Spleen (tissue), 13 donors: Measurements from ENCODE around the gene LSM7. TPM values are rescaled to one million over a fixed set of nuclear protein-coding genes. Genes with fewer than 3 reads are reported as not detected.
A peak's percentile ranks its signal among the peaks of the same experiment; 100 is the strongest.

Source experiments
- DNase-seq: peaks from one replicate; pipeline ENCODE4 v3.0.0-alpha.2; 2020
- H3K27ac ChIP-seq, 8 donors: fragments of 200-600 bp; sonication (generic) in 7 of 8; 1 replicate in 4 of 8; 2 replicates in 4 of 8; pipeline versions ENCODE4 v1.5.0 to v1.8.0; 2016 to 2021; ENCODE audit warnings: inconsistent platforms in 4 of 8, mild to moderate bottlenecking in 4 of 8, moderate library complexity in 1 of 8
- H3K27me3 ChIP-seq, 7 donors: fragments of 200-600 bp; sonication (generic) in 6 of 7; replicated peaks in 1 of 7; 1 replicate in 4 of 7; 2 replicates in 3 of 7; pipeline versions ENCODE4 v1.5.0 to v1.8.0; 2016 to 2021; ENCODE audit warnings: inconsistent platforms in 3 of 7, mild to moderate bottlenecking in 1 of 7
- H3K36me3 ChIP-seq, 6 donors: fragments of 200-600 bp; sonication (generic) in 5 of 6; 1 replicate in 4 of 6; 2 replicates in 2 of 6; pipeline versions ENCODE4 v1.5.0 to v1.8.0; 2016 to 2021; ENCODE audit warnings: inconsistent platforms in 2 of 6
- H3K4me1 ChIP-seq, 6 donors: fragments of 200-600 bp; sonication (generic) in 5 of 6; 1 replicate in 3 of 6; 2 replicates in 3 of 6; pipeline versions ENCODE4 v1.5.0 to v1.8.0; 2016 to 2021; ENCODE audit warnings: inconsistent platforms in 3 of 6
- H3K4me3 ChIP-seq, 8 donors: fragments of 200-600 bp; sonication (generic) in 7 of 8; 1 replicate in 4 of 8; 2 replicates in 4 of 8; pipeline versions ENCODE4 v1.5.0 to v1.8.0; 2016 to 2021; ENCODE audit warnings: inconsistent platforms in 4 of 8, mild to moderate bottlenecking in 4 of 8, moderate library complexity in 2 of 8
- H3K9me3 ChIP-seq, 8 donors: fragments of 200-600 bp; sonication (generic) in 7 of 8; 1 replicate in 4 of 8; 2 replicates in 4 of 8; pipeline versions ENCODE4 v1.5.0 to v1.8.0; 2016 to 2021; ENCODE audit warnings: inconsistent platforms in 4 of 8
- POLR2A ChIP-seq, 3 donors: fragments of 450-650 bp; IDR thresholded peaks; one replicate each; pipeline ENCODE4 v1.5.1; 2017; ENCODE audit warnings: antibody characterized with exemption in 3 of 3, mild to moderate bottlenecking in 1 of 3
- POLR2AphosphoS5 ChIP-seq, 3 donors: sonication (generic); formaldehyde crosslinking; IDR thresholded peaks; one replicate each; pipeline ENCODE4 v1.5.1; 2017; ENCODE audit warnings: antibody characterized with exemption in 3 of 3
- WGBS, 5 donors: extraction: QIAGEN DNeasy Blood & Tissue Kit in 3 of 5; methylation state at CpG; one replicate each; pipeline versions ENCODE4 v1.1.5 to v1.1.7; 2013 to 2018; 5-methylcytosine and 5-hydroxymethylcytosine counted together
- intact Hi-C: fragments of 100-400 bp; cut with DNase I; formaldehyde crosslinking; loops from one replicate; pipeline ENCODE4 v1.15.0; 2023; ENCODE audit warnings: low total_unique reads
- long read RNA-seq, 2 donors: transcript quantifications; one replicate each; lab custom pipeline, GENCODE V29; 2026
- polyA plus RNA-seq, 3 donors: library from polyadenylated mRNA; stranded (reverse); fragments of 200-250 nt; gene quantifications; one replicate each; pipeline ENCODE4 v1.2.1, GENCODE V29; 2013
- total RNA-seq, 7 donors: library from RNA; depleted of rRNA in 3 of 7; stranded (reverse); fragments of >200 nt in 3 of 7; fragmentation: NEBNext Ultra II Directional in 4 of 7; extraction: Animal tissue kit (Norgen Biotek cat#: 25700) in 4 of 7; gene quantifications; one replicate each; pipeline versions ENCODE4 v1.1.0 to v1.2.1, GENCODE V29; 2016 to 2021
- TF ChIP-seq, protein P1 (sequence below), 11 experiments: fragments of 200-600 bp in 7 of 11; fragments of 450-650 bp in 4 of 11; sonication (generic) in 4 of 11; IDR thresholded peaks in 8 of 11; conservative IDR thresholded peaks in 3 of 11; 1 replicate in 7 of 11; 2 replicates in 4 of 11; pipeline versions ENCODE4 v1.4.0 to v1.8.0; 2016 to 2021; ENCODE audit warnings: antibody characterized with exemption in 11 of 11, inconsistent platforms in 4 of 11, mild to moderate bottlenecking in 1 of 11
- donor health status: healthy with polysubstance abuse.
- donor health status: DM: no; HTN: no; CAD: no; lungs with moderate emphysema.
- donor health status: DM: no; HTN: no; CAD: no.
- donor health status: Bipolar disorder and iron deficiency.
- donor health status: healthy.
- donor health status: DM: no; HTN: no; CAD: no.
- donor health status: DM: yes; HTN: yes; CAD: no.

Gene LSM7
- total RNA-seq (100 to 1,000 TPM in 3 of 7 donors, 10 to 100 TPM in 4; 60.7 to 131 (median 82.8) TPM), polyA plus RNA-seq (100 to 1,000 TPM; 435 to 524 (median 459) TPM)
- long read RNA-seq, donor 1, transcript LSM7-201 (4 exons, 529 nt): major isoform, 53 of 90 reads
- long read RNA-seq, donor 1, transcript LSM7-203 (4 exons, 512 nt): minor isoform, 9 of 90 reads
- long read RNA-seq, donor 1, transcript LSM7-204 (3 exons, 575 nt): minor isoform, 11 of 90 reads
- long read RNA-seq, donor 1, transcript LSM7-206 (2 exons, 710 nt): minor isoform, 9 of 90 reads
- long read RNA-seq, donor 1, partial matches to known transcripts: 8 of 90 reads
- long read RNA-seq, donor 1, other reads (novel, unspliced or antisense): 0 of 90 reads
- long read RNA-seq, donor 2, transcript LSM7-203 (4 exons, 512 nt): minor isoform, 11 of 53 reads
- long read RNA-seq, donor 2, transcript LSM7-204 (3 exons, 575 nt): minor isoform, 5 of 53 reads
- long read RNA-seq, donor 2, transcript LSM7-201 (4 exons, 529 nt): major isoform, 34 of 53 reads
- long read RNA-seq, donor 2, partial matches to known transcripts: 0 of 53 reads
- long read RNA-seq, donor 2, other reads (novel, unspliced or antisense): 0 of 53 reads

DNA sequence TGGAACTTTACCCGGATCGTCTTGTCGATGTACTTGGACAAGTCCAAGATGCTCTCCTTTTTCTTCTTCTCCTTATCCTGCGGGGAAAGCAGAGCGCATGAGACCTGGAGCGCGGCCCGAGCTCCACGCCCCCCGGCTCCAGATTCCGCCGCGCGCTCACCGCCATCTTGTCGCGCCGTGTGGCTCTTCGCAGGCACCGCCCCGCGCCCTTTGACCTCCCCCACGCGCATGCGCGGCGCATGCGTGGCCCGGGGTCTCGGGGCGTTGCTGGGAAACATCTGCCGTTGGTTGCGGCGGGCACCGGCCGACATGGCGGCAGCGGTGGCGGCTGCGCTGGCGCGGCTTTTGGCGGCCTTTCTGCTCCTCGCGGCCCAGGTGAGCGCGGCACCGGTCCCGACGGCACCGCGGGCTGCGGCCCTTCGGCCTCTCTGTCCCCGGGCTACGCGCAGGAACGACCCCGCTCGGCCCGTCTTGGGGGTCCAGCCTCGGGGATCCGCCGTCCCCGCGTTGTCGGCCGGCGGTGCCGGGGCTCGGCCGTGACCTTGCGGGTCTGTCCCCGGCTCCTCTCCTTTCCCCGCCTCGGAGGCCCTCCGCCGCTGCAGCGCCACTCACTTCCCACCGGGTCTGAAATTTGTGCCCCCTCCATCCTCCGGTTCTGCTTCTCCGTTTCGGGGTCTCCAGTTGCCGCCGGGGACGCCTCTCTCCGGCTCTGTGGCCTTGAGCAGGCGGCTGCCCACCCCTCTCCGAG is at the start of gene LSM7, which contains the start of gene SPPL2B:
Gene LSM7 (minus strand): TSS at position 186 of the 748 bp plus-strand sequence. CDS start 20 bp downstream, at position 166.
Gene SPPL2B (plus strand): TSS at position 284 of the 748 bp plus-strand sequence. CDS start 26 bp downstream, at position 310.
- TF ChIP-seq, protein P1, sequence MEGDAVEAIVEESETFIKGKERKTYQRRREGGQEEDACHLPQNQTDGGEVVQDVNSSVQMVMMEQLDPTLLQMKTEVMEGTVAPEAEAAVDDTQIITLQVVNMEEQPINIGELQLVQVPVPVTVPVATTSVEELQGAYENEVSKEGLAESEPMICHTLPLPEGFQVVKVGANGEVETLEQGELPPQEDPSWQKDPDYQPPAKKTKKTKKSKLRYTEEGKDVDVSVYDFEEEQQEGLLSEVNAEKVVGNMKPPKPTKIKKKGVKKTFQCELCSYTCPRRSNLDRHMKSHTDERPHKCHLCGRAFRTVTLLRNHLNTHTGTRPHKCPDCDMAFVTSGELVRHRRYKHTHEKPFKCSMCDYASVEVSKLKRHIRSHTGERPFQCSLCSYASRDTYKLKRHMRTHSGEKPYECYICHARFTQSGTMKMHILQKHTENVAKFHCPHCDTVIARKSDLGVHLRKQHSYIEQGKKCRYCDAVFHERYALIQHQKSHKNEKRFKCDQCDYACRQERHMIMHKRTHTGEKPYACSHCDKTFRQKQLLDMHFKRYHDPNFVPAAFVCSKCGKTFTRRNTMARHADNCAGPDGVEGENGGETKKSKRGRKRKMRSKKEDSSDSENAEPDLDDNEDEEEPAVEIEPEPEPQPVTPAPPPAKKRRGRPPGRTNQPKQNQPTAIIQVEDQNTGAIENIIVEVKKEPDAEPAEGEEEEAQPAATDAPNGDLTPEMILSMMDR (IDR thresholded peaks at IDR 0.05 in 8 of 11, conservative IDR thresholded peaks at IDR 0.05 in 3 of 11): peak in 3 of 11 experiments; percentile 12 to 16 (median 14)
- TF ChIP-seq POLR2A (IDR thresholded peaks at IDR 0.05) (peak in 2 of 3 donors; percentile 74 to 88), POLR2AphosphoS5 (IDR thresholded peaks at IDR 0.05) (peak; percentile 96 to 98 (median 96))
- intact Hi-C loops: no loop called here
- WGBS, 5 donors: 0 to 1% (median 1%) methylated on average over 58 to 89 of the region's 89 CpGs

DNA sequence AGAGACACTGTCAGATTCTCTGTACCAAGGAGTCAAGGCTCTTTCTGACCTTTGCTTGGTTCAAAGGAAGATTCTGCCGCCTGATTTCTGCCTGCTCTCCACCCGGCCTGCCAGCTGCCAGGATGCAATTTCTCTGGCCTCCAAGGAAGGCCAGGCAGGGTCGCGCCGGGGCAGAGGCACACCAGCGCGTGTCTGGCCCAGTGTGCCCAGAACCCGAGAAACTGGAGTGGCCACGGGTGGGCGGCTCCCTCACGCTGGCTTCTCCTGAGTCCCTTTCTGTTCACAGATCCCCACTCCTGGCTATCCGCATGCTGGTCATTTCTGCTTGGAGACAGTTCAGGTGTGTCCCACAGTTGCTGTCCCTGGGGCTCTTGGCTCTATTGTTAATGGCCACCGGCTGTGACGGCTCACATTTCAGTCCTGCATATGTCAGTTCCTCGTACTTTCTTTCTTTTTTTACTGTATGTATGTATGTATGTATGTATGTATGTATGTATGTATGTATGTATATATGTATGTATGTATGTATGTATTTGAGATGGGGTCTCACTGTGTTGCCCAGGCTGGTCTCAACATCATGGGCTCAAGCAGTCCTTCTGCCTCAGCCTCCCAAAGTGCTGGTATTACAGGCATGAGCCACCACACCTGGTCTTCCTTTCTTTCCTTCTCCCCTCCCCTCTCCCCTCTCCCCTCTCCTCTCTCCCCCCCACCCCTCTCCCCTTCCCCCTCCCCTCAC is 48.6 kb upstream of the LSM7 start:
- 74 to 84% (median 78%) methylated on average over 8 to 15 of the region's 15 CpGs for WGBS, 5 donors
- H3K27ac ChIP-seq: no peak overlapping the region
- DNase-seq: no peak
- no peak overlapping the region for H3K4me3 ChIP-seq
- H3K9me3 ChIP-seq: peaks cover 0 to 30% (median 20%) of the 10 kb centered on the region in 8 donors
- H3K36me3 ChIP-seq: no peaks in the 10 kb centered on the region
- no peaks in the 10 kb centered on the region for H3K4me1 ChIP-seq
- H3K27me3 ChIP-seq: peaks cover 0 to 5% (median 0%) of the 10 kb centered on the region in 7 donors
- TF ChIP-seq POLR2AphosphoS5 (IDR thresholded peaks at IDR 0.05): no peak
- TF ChIP-seq, protein P1 (IDR thresholded peaks at IDR 0.05 in 8 of 11, conservative IDR thresholded peaks at IDR 0.05 in 3 of 11): no peak
- TF ChIP-seq POLR2A (IDR thresholded peaks at IDR 0.05): no peak
- intact Hi-C loops: no loop called here

More for the DNA sequence above, at the start of gene LSM7, which contains the start of gene SPPL2B:
- Histone ChIP-seq H3K4me3 (peak within 1 kb of the TSS; percentile 66 to 99 (median 94)), H3K27ac (peak within 1 kb of the TSS; percentile 51 to 89 (median 82)), H3K36me3 (peaks cover 0 to 35% (median 14%) of the 10 kb centered on the region in 6 donors), H3K9me3 (no peaks in the 10 kb centered on the region), H3K27me3 (no peaks in the 10 kb centered on the region), H3K4me1 (peaks cover 32 to 93% (median 85%) of the 10 kb centered on the region in 6 donors)
- DNase-seq: peak; percentile 97

DNA sequence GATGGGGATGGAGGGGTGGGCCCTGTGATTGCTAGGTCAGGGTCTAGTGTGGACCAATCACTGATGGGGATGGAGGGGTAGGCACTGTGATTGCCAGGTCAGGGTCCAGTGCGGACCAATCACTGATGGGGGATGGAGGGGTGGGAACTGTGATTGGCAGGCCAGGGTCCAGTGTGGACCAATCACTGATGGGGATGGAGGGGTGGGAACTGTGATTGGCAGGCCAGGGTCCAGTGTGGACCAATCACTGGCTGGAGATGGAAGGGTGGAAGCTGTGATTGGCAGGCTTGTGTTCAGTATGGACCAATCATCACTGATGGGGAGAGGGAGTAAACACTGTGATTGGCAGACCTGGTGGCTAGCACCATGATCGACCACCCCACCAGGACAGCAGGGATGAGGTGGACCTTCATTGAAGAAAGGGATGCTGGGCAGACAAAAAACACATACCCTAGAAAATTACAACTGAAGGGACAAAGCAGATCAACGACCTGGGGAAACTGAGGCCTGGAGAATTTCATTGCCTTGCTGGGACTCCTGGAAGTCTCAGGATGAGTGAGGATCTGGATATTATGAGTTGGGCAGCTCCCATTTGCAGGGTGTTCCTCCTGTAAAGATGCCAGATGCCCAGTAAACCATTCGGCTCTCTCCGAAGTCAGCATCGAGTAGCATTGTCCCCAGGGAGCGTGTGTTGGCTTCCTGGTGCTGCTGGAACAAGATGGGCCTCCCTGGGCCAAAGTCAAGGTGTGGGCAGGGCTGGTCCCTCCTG is 47.2 kb upstream of the LSM7 start:
- intact Hi-C loops: no loop called here
- 78 to 90% (median 86%) methylated on average over 7 of the region's 7 CpGs for WGBS, 5 donors
- no peak for DNase-seq
- Histone ChIP-seq H3K36me3 (no peaks in the 10 kb centered on the region), H3K4me1 (no peaks in the 10 kb centered on the region), H3K27ac (no peak overlapping the region), H3K27me3 (peaks cover 0 to 19% (median 0%) of the 10 kb centered on the region in 7 donors), H3K9me3 (peaks cover 0 to 24% (median 15%) of the 10 kb centered on the region in 8 donors), H3K4me3 (no peak overlapping the region)
- TF ChIP-seq POLR2A (IDR thresholded peaks at IDR 0.05): no peak
- TF ChIP-seq POLR2AphosphoS5 (IDR thresholded peaks at IDR 0.05): no peak
- TF ChIP-seq, protein P1 (IDR thresholded peaks at IDR 0.05 in 8 of 11, conservative IDR thresholded peaks at IDR 0.05 in 3 of 11): no peak
